Measurements from ENCODE around the gene KCND2. TPM values are rescaled to one million over a fixed set of nuclear protein-coding genes. Genes with fewer than 3 reads are reported as not detected.

The KCND2 gene
- polyA plus RNA-seq, 3 donors = not detected

- Histone ChIP-seq H2AFZ (ENCODE audit: insufficient read depth, low read depth, low read length, poor library complexity, severe bottlenecking) (no peak overlapping the region), H3K27me3 (ENCODE audit: control insufficient read depth in 2 of 2, insufficient read depth in 2 of 2, low read length in 2 of 2) (no peaks in the 10 kb centered on the region), H3K4me3 (replicated peaks in 1 of 3; ENCODE audit: low read depth in 2 of 3, low read length in 3 of 3) (no peak overlapping the region), H3K4me1 (ENCODE audit: control insufficient read depth in 1 of 2, insufficient read depth in 2 of 2, low read length in 2 of 2) (no peaks in the 10 kb centered on the region), H3K9ac (ENCODE audit: insufficient read depth, low read length, poor library complexity, severe bottlenecking) (no peak overlapping the region), H3K79me2 (ENCODE audit: insufficient read depth, low read length) (no peaks in the 10 kb centered on the region), H3K9me3 (replicated peaks in 1 of 2; ENCODE audit: control insufficient read depth in 1 of 2, insufficient read depth in 1 of 2, low read length in 2 of 2) (no peaks in the 10 kb centered on the region), H4K20me1 (ENCODE audit: insufficient read depth, low read length) (no peaks in the 10 kb centered on the region), H3K4me2 (replicated peaks; ENCODE audit: extremely low read depth, low read length, poor library complexity, severe bottlenecking) (no peak overlapping the region), H3K27ac (ENCODE audit: low read depth in 1 of 2, low read length in 2 of 2) (no peak overlapping the region), H3K36me3 (replicated peaks in 1 of 2; ENCODE audit: control insufficient read depth in 1 of 2, insufficient read depth in 2 of 2, low read length in 2 of 2) (no peaks in the 10 kb centered on the region)
- no peak overlapping the region for H3K4me3 Mint-ChIP-seq
- peaks cover 0 to 2% (median 0%) of the 10 kb centered on the region in 7 donors for H3K9me3 Mint-ChIP-seq
- no peaks in the 10 kb centered on the region for H3K4me1 Mint-ChIP-seq
- WGBS (ENCODE audit: insufficient coverage) = no CpG with 5 or more reads among the region's 4 CpGs
- TF ChIP-seq CTCF (IDR thresholded peaks at IDR 0.05) = no peak
- intact Hi-C loops (cut with micrococcal nuclease) = no loop called here
- no peak overlapping the region for H3K27ac Mint-ChIP-seq
- no peaks in the 10 kb centered on the region for H3K27me3 Mint-ChIP-seq (ENCODE audit: low read depth in 3 of 3)
- DNase-seq = no peak
- H3K36me3 Mint-ChIP-seq = no peaks in the 10 kb centered on the region
Observed at GRCh38 chr7:120417244-120417979, 144.4 kb downstream of the KCND2 start.

GRCh38 chr7:120421151-120421651 is 148.2 kb downstream of the KCND2 start:
- H3K27me3 ChIP-seq (ENCODE audit: control insufficient read depth in 2 of 2, insufficient read depth in 2 of 2, low read length in 2 of 2) = no peaks in the 10 kb centered on the region
- WGBS (ENCODE audit: insufficient coverage) = no CpG with 5 or more reads among the region's 2 CpGs
- H3K9me3 Mint-ChIP-seq = peaks cover 0 to 2% (median 0%) of the 10 kb centered on the region in 7 donors

More at GRCh38 chr7:120421151-120421651, 148.2 kb downstream of the KCND2 start:
- no peaks in the 10 kb centered on the region for H3K27me3 Mint-ChIP-seq (ENCODE audit: low read depth in 3 of 3)
- Histone ChIP-seq H3K9ac (ENCODE audit: insufficient read depth, low read length, poor library complexity, severe bottlenecking) (no peak overlapping the region), H3K9me3 (replicated peaks in 1 of 2; ENCODE audit: control insufficient read depth in 1 of 2, insufficient read depth in 1 of 2, low read length in 2 of 2) (no peaks in the 10 kb centered on the region), H3K4me1 (ENCODE audit: control insufficient read depth in 1 of 2, insufficient read depth in 2 of 2, low read length in 2 of 2) (no peaks in the 10 kb centered on the region), H3K27ac (ENCODE audit: low read depth in 1 of 2, low read length in 2 of 2) (no peak overlapping the region), H3K36me3 (replicated peaks in 1 of 2; ENCODE audit: control insufficient read depth in 1 of 2, insufficient read depth in 2 of 2, low read length in 2 of 2) (no peaks in the 10 kb centered on the region), H3K79me2 (ENCODE audit: insufficient read depth, low read length) (no peaks in the 10 kb centered on the region), H2AFZ (ENCODE audit: insufficient read depth, low read depth, low read length, poor library complexity, severe bottlenecking) (no peak overlapping the region), H4K20me1 (ENCODE audit: insufficient read depth, low read length) (no peaks in the 10 kb centered on the region), H3K4me3 (replicated peaks in 1 of 3; ENCODE audit: low read depth in 2 of 3, low read length in 3 of 3) (no peak overlapping the region), H3K4me2 (replicated peaks; ENCODE audit: extremely low read depth, low read length, poor library complexity, severe bottlenecking) (no peak overlapping the region)
- no peak overlapping the region for H3K4me3 Mint-ChIP-seq
- intact Hi-C loops (cut with micrococcal nuclease) = no loop called here
- no peak for DNase-seq
- no peaks in the 10 kb centered on the region for H3K4me1 Mint-ChIP-seq
- TF ChIP-seq CTCF (IDR thresholded peaks at IDR 0.05) = no peak
- no peak overlapping the region for H3K27ac Mint-ChIP-seq
- no peaks in the 10 kb centered on the region for H3K36me3 Mint-ChIP-seq

All from CD14-positive monocyte (primary cell).